ENCODE results near the gene LEAP2.

LEAP2 gene

GRCh38 chr5:132877938-132878337 lies 4.5 kb downstream of the LEAP2 start:
- DNase-seq (ENCODE audit: low read depth): no peak

GRCh38 chr5:132883261-132883834 lies 9.9 kb downstream of the LEAP2 start:
- no peak for DNase-seq (ENCODE audit: low read depth)

GRCh38 chr5:132884548-132884947 lies 11.1 kb downstream of the LEAP2 start:
- DNase-seq (ENCODE audit: low read depth): no peak

- no peak for DNase-seq (ENCODE audit: low read depth)
Measured at GRCh38 chr5:132886064-132886823, 12.8 kb downstream of the LEAP2 start.

GRCh38 chr5:132887283-132887682 lies 13.8 kb downstream of the LEAP2 start:
- DNase-seq (ENCODE audit: low read depth): no peak

- no peak for DNase-seq (ENCODE audit: low read depth)
Measured at GRCh38 chr5:132889501-132889900, 16.0 kb downstream of the LEAP2 start.

GRCh38 chr5:132890817-132891216 lies 17.3 kb downstream of the LEAP2 start:
- no peak for DNase-seq (ENCODE audit: low read depth)

GRCh38 chr5:132895719-132896305 lies 22.3 kb downstream of the LEAP2 start:
- DNase-seq (ENCODE audit: low read depth): no peak

GRCh38 chr5:132896685-132897084 lies 23.2 kb downstream of the LEAP2 start:
- DNase-seq (ENCODE audit: low read depth): no peak

- no peak for DNase-seq (ENCODE audit: low read depth)
Measured at GRCh38 chr5:132898094-132898493, 24.6 kb downstream of the LEAP2 start.

GRCh38 chr5:132901036-132901435 lies 27.6 kb downstream of the LEAP2 start:
- DNase-seq (ENCODE audit: low read depth): no peak

GRCh38 chr5:132901730-132902129 lies 28.3 kb downstream of the LEAP2 start:
- DNase-seq (ENCODE audit: low read depth): no peak

GRCh38 chr5:132905938-132906337 lies 32.5 kb downstream of the LEAP2 start:
- no peak for DNase-seq (ENCODE audit: low read depth)

GRCh38 chr5:132907161-132907560 lies 33.7 kb downstream of the LEAP2 start:
- no peak for DNase-seq (ENCODE audit: low read depth)

GRCh38 chr5:132909702-132910101 lies 36.2 kb downstream of the LEAP2 start:
- no peak for DNase-seq (ENCODE audit: low read depth)

- DNase-seq (ENCODE audit: low read depth): no peak
Measured at GRCh38 chr5:132915681-132916080, 42.2 kb downstream of the LEAP2 start.

- no peak for DNase-seq (ENCODE audit: low read depth)
Measured at GRCh38 chr5:132916086-132916485, 42.6 kb downstream of the LEAP2 start.

Data from stimulated activated CD8-positive, alpha-beta memory T cell treated with anti-CD3 and anti-CD28 coated beads, Interleukin-15, amount 100 ng/mL, for 1 hour (primary cell).